ENCODE data around the gene ZNF460.
"Not testable (repeated sequence)": the region's sequence is repeated elsewhere in the genome, so short reads cannot be mapped to it uniquely, and the experiment has no call there.

ZNF460 gene

GRCh38 chr19:57280165-57280961 lies at the start of gene ZNF460:
Gene ZNF460, plus strand, starts transcription at chr19:57280485. Its CDS starts 322 bp downstream, at chr19:57280807.
- peak; percentile 98 for DNase-seq

- DNase-seq, result no peak
Measured at GRCh38 chr19:57231686-57232085, 48.6 kb upstream of the ZNF460 start.

GRCh38 chr19:57233207-57233606 lies 47.1 kb upstream of the ZNF460 start:
- DNase-seq, result no peak

GRCh38 chr19:57239982-57240310 lies 40.3 kb upstream of the ZNF460 start:
- DNase-seq, result no peak

GRCh38 chr19:57240311-57241090 lies 39.8 kb upstream of the ZNF460 start, which contains the start of gene ZNF805:
Gene ZNF805, plus strand, starts transcription at chr19:57240632. Its CDS starts 260 bp downstream, at chr19:57240892.
- peak; percentile 92 for DNase-seq

- DNase-seq, result peak; percentile 7
Measured at GRCh38 chr19:57241176-57241575, 39.1 kb upstream of the ZNF460 start.

GRCh38 chr19:57242821-57243220 lies 37.5 kb upstream of the ZNF460 start:
- DNase-seq, result no peak

GRCh38 chr19:57244513-57244912 lies 35.8 kb upstream of the ZNF460 start:
- DNase-seq, result no peak

GRCh38 chr19:57245066-57245465 lies 35.2 kb upstream of the ZNF460 start:
- no peak for DNase-seq

GRCh38 chr19:57245959-57246358 lies 34.3 kb upstream of the ZNF460 start:
- DNase-seq, result no peak

GRCh38 chr19:57248646-57249045 lies 31.6 kb upstream of the ZNF460 start:
- no peak for DNase-seq

GRCh38 chr19:57249329-57249728 lies 31.0 kb upstream of the ZNF460 start:
- DNase-seq, result no peak

GRCh38 chr19:57253767-57254166 lies 26.5 kb upstream of the ZNF460 start:
- not testable (repeated sequence) for DNase-seq

- no peak for DNase-seq
Measured at GRCh38 chr19:57262044-57262443, 18.2 kb upstream of the ZNF460 start.

- DNase-seq, result no peak
Measured at GRCh38 chr19:57263244-57263741, 17.0 kb upstream of the ZNF460 start.

GRCh38 chr19:57267291-57267690 lies 13.0 kb upstream of the ZNF460 start:
- no peak for DNase-seq

- no peak for DNase-seq
Measured at GRCh38 chr19:57269515-57270250, 10.6 kb upstream of the ZNF460 start.

- DNase-seq, result no peak
Measured at GRCh38 chr19:57271280-57271679, 9.0 kb upstream of the ZNF460 start.

GRCh38 chr19:57273014-57273413 lies 7.3 kb upstream of the ZNF460 start:
- DNase-seq, result no peak

- no peak for DNase-seq
Measured at GRCh38 chr19:57276430-57276829, 3.9 kb upstream of the ZNF460 start.

GRCh38 chr19:57278481-57278880 lies 1.8 kb upstream of the ZNF460 start:
- DNase-seq, result not testable (repeated sequence)

- DNase-seq, result peak; percentile 92
Measured at GRCh38 chr19:57279418-57280164, 694 bp upstream of the ZNF460 start.
